HG02938 (cell line): ENCODE measurements around the gene PARD6G.
"Not testable (repeated sequence)": the region's sequence is repeated elsewhere in the genome, so short reads cannot be mapped to it uniquely, and the experiment has no call there.

Experiments used
- ATAC-seq: cut with Tn5 transposase; IDR thresholded peaks from one replicate; pipeline ENCODE4 v1.9.1; 2021; ENCODE audit warnings: mild to moderate bottlenecking, moderate library complexity; ENCODE audit not compliant: unreplicated experiment

Gene PARD6G

GRCh38 chr18:80176334-80177073, 70.8 kb downstream of the PARD6G start:
- no peak for ATAC-seq

GRCh38 chr18:80175451-80176204, 71.7 kb downstream of the PARD6G start:
- no peak for ATAC-seq

DNA sequence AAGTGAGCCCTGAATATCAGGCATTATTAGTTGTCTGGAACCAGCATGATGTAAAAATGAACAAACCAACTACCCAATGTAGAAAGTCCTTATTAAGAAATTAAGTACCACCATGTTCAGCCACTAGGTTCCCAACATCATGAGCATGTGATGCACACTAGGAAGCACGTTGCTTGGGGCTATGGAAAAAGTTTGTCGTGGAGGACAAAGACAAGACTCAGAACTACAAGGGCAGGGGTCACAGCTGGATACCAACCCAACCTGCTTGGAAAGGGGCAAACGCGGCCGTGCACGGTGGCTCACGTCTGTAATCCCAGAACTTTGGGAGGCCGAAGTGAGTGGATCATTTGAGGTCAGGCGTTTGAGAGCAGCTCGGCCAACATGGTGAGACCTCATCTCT, 74.3 kb downstream of the PARD6G start:
- no peak for ATAC-seq

DNA sequence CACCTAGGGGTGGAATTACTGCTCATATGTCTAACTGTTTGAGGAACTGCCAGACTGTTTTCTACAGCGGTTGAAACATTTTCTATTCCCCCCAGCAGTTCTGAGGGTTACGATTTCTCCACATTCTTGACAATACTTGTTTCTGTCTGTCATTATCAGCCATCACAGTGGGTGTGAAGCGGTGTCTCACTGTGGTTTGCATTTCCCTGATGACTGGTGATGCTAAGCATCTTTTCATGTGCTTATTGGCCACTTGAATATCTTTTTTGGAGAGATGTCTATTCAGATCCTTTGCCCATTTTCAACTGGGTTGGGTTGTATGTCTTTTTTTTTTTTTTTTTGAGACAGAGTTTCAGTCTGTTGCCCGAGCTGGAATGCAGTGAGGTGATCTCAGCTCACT, 75.3 kb downstream of the PARD6G start:
- ATAC-seq, result no peak

- no peak for ATAC-seq
Measured at GRCh38 chr18:80171054-80171872, 76.1 kb downstream of the PARD6G start.

DNA sequence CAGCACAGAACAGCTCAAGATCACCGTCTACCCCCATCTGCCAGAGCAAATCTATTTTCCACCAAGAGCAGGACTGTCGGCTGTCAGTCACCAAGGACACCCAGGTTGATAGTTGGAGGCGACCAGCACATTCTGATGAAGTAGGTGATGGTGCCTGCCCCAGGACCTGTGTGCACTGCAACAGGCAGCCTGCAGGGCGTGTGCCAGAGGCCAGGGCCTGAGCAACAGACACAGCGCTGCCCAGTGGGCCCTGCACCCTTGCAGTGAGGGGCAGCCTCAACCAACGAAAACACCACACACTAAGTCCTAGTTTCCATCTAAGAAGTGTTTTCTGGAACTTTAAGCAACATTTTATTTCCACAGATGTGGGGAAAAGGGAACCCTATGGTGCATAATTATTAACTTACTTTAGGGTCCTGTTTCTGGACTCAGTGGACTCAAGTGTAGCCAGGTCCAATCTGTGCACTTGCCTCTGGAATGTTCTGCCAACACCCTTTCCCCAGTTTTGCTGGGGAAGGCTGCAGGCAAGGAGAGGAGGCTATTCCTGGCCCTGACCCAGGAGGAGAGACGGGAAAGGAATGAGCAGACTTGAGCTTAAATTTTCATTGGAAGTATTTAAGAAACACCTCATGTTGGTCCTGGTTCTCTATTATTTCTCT, 76.8 kb downstream of the PARD6G start:
- ATAC-seq, result no peak

DNA sequence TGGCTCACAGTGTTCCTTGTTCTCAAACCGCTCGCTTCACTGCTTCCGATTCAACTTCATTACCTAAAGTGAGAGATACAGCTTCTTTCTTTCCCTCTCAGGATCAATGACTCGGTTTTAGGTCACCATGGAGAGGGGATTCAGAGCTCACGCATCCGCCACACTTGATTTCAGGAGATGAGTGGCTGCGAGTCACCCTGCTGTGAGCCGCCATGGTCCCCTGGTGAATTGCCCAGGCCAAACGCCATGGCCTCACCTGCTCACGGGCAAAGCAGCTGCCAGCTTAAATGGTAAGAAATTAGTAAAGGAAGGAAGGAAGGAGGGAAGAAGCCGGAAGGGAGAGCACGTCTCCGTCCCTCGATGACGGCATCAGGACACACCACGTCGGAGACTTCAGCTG, 77.7 kb downstream of the PARD6G start:
- ATAC-seq, result no peak

- ATAC-seq, result no peak
Measured at GRCh38 chr18:80168982-80169381, 78.3 kb downstream of the PARD6G start.

DNA sequence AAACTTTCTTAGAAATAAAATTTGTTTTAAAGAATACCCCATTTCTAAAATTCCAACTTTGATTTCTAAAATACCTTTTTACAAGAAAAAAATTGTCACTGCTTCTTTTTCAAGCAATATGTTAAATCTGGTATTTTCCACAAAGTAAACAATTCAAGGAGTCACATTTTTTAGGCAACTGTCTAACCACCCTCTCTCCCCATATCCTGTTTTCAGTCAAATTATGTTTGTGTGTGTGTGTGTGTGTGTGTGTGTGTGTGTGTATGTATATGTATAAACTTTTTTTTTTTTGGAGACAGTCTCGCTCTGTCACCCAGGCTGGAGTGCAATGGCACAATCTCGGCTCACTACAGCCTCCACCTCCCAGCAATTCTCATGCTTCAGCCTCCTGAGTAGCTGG, 79.0 kb downstream of the PARD6G start:
- no peak for ATAC-seq

DNA sequence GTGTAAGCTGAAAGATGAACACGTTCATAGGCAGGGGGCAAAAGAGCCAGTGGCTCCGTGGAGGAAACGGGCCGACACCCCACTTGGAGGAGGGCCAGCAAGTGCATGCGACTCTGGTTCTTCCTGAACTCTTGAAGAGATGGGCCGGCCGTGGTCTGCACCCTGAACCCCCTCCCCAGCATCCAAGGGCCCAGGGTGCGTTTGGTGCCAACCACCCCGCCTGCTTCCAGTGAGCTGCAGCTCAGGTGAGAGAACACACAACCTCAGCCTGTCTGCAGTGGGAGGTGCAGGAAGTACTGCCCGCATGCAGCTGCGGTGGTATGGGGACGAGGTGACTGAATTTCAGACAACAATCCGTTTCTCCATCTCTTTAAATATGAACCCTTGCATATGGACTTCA, 79.4 kb downstream of the PARD6G start:
- ATAC-seq, result no peak

GRCh38 chr18:80167331-80167730, 80.0 kb downstream of the PARD6G start:
- no peak for ATAC-seq

DNA sequence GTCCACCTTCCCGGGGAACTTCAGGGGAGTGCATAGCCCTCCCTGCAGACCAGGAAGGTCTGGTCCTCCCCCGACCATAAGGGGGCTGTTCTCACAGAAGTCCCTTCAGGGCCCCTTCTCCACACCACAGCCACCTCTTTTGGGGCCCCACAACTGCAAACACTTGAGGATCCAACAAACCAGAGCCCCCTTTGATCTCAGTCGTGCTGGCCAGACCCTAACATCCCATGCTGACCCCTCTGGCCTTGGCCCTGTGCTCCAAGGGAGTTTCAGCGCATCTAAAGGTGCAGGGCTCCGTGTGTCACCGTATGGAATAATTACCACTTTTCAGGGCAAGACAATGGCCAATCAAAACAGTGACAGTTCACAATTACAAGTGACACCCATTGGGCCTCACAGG, 80.6 kb downstream of the PARD6G start:
- ATAC-seq, result no peak

DNA sequence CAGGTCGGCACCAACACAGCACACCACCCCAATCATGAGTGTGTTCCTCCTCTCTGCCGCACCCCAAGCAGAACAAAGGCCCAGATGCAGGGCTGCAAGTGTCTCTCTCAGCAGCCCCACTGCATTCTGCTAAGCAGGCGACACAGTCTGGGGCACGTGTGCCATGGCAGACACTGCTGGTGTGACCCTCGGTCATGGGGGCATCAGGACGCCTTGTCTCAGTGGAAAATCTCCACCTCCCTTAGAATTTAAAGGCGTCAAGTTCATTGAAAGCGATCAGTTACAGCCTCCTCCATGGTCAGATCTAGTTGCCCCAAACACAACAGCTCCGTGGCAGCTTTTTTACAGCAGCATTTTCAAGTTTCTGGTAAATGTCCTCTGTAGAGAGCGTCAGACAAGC, 81.1 kb downstream of the PARD6G start:
- no peak for ATAC-seq

DNA sequence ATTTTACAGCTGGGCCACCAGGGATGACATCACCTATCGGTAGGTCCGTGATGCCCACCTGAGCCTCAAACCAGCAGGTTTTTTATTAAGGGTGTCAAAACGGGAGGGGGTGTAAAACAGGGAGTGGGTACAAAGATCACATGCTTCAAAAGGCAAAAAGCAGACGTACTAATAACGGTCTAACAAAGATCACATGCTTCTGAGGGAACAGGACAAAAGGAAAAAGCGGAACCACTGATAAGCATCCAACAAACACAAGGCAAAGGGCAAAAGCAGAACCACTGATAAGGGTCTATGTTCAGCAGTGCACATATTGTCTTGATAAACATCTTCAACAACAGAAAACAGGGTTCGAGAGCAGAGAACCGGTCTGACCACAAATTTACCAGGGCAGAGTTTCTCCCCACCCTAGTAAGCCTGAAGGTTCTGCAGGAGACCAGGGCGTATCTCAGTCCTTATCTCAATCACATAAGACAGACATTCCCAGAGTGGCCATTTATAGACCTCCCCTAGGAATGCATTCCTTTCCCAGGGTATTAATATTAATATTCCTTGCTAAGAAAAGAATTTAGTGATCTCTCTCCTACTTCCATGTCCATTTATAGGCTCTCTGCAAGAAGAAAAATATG, 82.5 kb downstream of the PARD6G start:
- ATAC-seq, result not testable (repeated sequence)

GRCh38 chr18:80163183-80163582, 84.1 kb downstream of the PARD6G start:
- no peak for ATAC-seq

GRCh38 chr18:80161781-80162417, 85.4 kb downstream of the PARD6G start:
- ATAC-seq, result no peak

DNA sequence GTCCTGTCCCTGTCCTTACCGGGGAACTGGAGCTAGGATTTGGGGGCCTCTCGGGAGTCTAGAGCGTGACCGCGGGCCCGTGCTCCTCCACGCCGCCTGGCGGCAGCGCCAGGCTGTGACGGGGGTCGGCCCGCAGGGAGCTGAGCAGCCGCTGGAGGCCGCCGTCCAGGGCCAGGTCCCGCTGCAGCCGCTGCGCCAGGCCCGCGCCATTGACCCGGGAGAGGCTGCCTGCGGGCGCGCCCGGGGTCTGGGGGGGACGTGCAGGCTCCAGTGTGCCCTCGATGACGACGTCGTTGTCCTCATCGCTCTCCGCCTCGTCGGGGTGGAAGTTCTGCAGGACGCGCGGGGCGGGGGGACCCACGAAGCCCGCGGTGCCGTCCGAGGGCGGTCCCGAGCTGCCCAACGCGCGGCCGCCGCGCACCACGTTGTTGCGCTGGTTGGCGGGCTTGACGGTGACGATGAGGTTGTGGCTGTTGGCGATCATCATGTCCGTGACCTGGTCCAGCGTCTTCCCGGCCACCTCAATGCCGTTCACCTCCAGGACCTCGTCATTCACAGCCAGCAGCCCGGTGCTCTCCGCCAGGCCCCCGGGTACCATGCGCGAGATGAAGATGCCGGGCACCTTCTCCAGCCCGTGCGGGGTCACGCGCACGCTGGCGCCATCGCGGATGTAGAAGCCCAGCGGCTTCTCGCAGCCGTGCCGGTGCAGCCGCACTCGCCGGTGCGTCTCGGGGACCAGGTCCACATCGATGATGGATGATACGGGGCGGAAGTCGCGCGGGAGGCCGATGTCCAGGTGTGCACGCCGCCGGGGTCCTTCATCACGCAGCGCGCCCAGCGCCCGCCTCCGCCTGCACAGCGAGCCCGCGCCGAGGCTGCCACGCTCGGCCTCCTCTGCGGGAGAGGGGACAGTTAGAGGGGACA, 87.3 kb downstream of the PARD6G start:
- ATAC-seq, result no peak

DNA sequence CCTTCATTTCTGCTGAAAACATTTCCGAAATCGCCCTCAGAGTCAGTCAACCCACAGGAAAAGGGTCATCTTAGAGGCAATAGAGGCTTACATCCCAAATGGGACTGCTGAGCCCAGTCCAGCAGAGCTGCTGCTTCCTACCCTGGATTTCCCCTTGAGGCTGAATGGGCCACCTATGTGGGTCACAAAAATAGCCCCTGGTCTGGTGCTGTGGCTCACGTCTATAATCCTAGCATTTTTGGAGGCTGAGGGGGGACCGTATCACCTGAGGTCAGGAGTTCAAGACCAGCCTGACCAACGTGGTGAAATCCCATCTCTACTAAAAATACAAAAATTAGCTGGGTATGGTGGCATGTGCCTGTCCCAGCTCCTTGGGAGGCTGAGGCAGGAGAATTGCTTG, 88.9 kb downstream of the PARD6G start:
- ATAC-seq, result no peak

DNA sequence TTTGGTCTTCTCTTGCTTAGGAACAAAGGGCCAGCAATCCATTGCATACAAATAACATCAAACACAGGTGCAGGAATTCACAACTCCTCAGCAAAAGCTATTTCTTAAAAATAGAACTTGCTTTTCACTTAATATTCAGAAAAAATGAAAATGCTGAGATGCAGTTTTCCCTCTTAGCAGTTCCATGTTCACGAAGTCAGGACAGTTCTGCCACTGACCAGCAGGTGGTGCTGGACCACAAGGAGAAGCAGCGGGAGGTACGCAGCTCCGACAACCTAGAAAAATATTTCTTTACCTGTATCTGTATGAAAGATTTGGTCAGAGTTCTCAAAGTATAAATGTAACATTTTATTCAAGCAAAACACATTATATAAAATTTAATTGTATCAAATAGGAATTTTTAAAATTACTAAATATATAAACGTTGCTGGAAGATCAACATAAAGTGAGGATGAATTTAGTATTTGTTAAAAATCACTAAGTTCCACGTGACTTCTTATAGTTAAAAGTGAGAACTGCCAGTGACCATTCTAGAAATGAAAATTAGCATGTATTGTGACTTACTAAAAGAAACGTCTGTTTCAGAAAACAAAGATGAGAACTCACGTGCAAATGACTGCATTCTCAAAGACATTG, 89.5 kb downstream of the PARD6G start:
- ATAC-seq, result no peak
